ENCODE measurements around the gene IRF1.

GRCh38 chr5:132449060-132449459 is 41.5 kb downstream of the IRF1 start:
- TF ChIP-seq NR2F2 (IDR thresholded peaks at IDR 0.05) (no peak), RXRA (IDR thresholded peaks at IDR 0.05) (no peak), CTCF (IDR thresholded peaks at IDR 0.05; ENCODE audit: low read depth, low read length, missing input control) (no peak), MAX (IDR thresholded peaks at IDR 0.05) (no peak), GABPA (IDR thresholded peaks at IDR 0.05 in 1 of 2, conservative IDR thresholded peaks at IDR 0.05 in 1 of 2) (no peak), ZBTB33 (IDR thresholded peaks at IDR 0.05) (no peak), RAD21 (IDR thresholded peaks at IDR 0.05) (no peak), TAF1 (conservative IDR thresholded peaks at IDR 0.05) (no peak), HNF4A (conservative IDR thresholded peaks at IDR 0.05) (no peak)

All from liver (tissue), 3 donors.